Tibial nerve (tissue), 4 donors: ENCODE results near the gene MCRIP1. TPM values are rescaled to one million over a fixed set of nuclear protein-coding genes. Genes with fewer than 3 reads are reported as not detected.
"Not testable (repeated sequence)": the region's sequence is repeated elsewhere in the genome, so short reads cannot be mapped to it uniquely, and the experiment has no call there.

Source experiments
- DNase-seq, 2 donors: peaks; one replicate each; pipeline ENCODE4 v3.0.0-alpha.2; 2019; ENCODE audit warnings: low spot score in 2 of 2
- H3K27ac ChIP-seq, 4 donors: fragments of 200-600 bp; sonication (generic) in 3 of 4; one replicate each; pipeline ENCODE4 v1.5.1; 2017 to 2019; ENCODE audit warnings: mild to moderate bottlenecking in 1 of 4
- H3K27me3 ChIP-seq, 2 donors: fragments of 200-600 bp; sonication (generic) in 1 of 2; one replicate each; pipeline versions ENCODE4 v1.5.1 to v1.6.0; 2017 to 2019
- H3K36me3 ChIP-seq, 3 donors: fragments of 200-600 bp; sonication (generic); one replicate each; pipeline ENCODE4 v1.5.1; 2018 to 2019
- H3K4me1 ChIP-seq, 4 donors: fragments of 200-600 bp; sonication (generic) in 3 of 4; one replicate each; pipeline ENCODE4 v1.5.1; 2017 to 2019
- H3K4me3 ChIP-seq, 4 donors: fragments of 200-600 bp; sonication (generic) in 3 of 4; one replicate each; pipeline ENCODE4 v1.5.1; 2017 to 2019; ENCODE audit warnings: mild to moderate bottlenecking in 1 of 4, moderate library complexity in 1 of 4
- H3K9me3 ChIP-seq, 4 donors: fragments of 200-600 bp; sonication (generic) in 3 of 4; one replicate each; pipeline ENCODE4 v1.5.1; 2017 to 2019
- EP300 ChIP-seq, 2 donors: sonication (generic); formaldehyde crosslinking; IDR thresholded peaks; one replicate each; pipeline ENCODE4 v1.6.1; 2017; ENCODE audit warnings: antibody characterized with exemption in 2 of 2, mild to moderate bottlenecking in 1 of 2
- POLR2A ChIP-seq, 2 donors: fragments of 450-650 bp; IDR thresholded peaks; one replicate each; pipeline ENCODE4 v1.6.1; 2017; ENCODE audit warnings: antibody characterized with exemption in 2 of 2, mild to moderate bottlenecking in 2 of 2, moderate library complexity in 2 of 2
- WGBS, 2 donors: methylation state at CpG; one replicate each; pipeline ENCODE4 v1.1.5; 2018; 5-methylcytosine and 5-hydroxymethylcytosine counted together
- total RNA-seq, 4 donors: library from RNA; depleted of rRNA; stranded (reverse); fragments of >200 nt; gene quantifications; one replicate each; pipeline ENCODE4 v1.1.0, GENCODE V29; 2016
- TF ChIP-seq, protein P1 (sequence below), 5 experiments: fragments of 200-600 bp in 3 of 5; fragments of 450-650 bp in 2 of 5; sonication (generic) in 3 of 5; IDR thresholded peaks; one replicate each; pipeline ENCODE4 v1.5.1; 2016 to 2019; ENCODE audit warnings: antibody characterized with exemption in 5 of 5, mild to moderate bottlenecking in 3 of 5, moderate library complexity in 2 of 5

The MCRIP1 gene
- total RNA-seq, 4 donors from 2014 or later: 78.7 to 105 (median 92.5) TPM

- H3K4me1 ChIP-seq: peaks cover 0 to 10% (median 0%) of the 10 kb centered on the region in 4 donors
- 72 to 73% methylated on average over 26 to 28 of the region's 40 CpGs for WGBS, 2 donors
- no peak for DNase-seq
Observed at GRCh38 chr17:81840826-81841778, 8.0 kb upstream of the MCRIP1 start.

GRCh38 chr17:81840059-81840458, 7.0 kb upstream of the MCRIP1 start:
- H3K36me3 ChIP-seq: peaks cover 2 to 43% (median 19%) of the 10 kb centered on the region in 3 donors
- 90 to 91% methylated on average over 5 of the region's 5 CpGs for WGBS, 2 donors
- not testable (repeated sequence) for H3K9me3 ChIP-seq, H3K27ac ChIP-seq, H3K4me3 ChIP-seq, H3K4me1 ChIP-seq, H3K27me3 ChIP-seq, DNase-seq

More at GRCh38 chr17:81840826-81841778, 8.0 kb upstream of the MCRIP1 start:
- TF ChIP-seq EP300 (IDR thresholded peaks at IDR 0.05) (no peak), POLR2A (IDR thresholded peaks at IDR 0.05) (no peak)
- TF ChIP-seq, protein P1, sequence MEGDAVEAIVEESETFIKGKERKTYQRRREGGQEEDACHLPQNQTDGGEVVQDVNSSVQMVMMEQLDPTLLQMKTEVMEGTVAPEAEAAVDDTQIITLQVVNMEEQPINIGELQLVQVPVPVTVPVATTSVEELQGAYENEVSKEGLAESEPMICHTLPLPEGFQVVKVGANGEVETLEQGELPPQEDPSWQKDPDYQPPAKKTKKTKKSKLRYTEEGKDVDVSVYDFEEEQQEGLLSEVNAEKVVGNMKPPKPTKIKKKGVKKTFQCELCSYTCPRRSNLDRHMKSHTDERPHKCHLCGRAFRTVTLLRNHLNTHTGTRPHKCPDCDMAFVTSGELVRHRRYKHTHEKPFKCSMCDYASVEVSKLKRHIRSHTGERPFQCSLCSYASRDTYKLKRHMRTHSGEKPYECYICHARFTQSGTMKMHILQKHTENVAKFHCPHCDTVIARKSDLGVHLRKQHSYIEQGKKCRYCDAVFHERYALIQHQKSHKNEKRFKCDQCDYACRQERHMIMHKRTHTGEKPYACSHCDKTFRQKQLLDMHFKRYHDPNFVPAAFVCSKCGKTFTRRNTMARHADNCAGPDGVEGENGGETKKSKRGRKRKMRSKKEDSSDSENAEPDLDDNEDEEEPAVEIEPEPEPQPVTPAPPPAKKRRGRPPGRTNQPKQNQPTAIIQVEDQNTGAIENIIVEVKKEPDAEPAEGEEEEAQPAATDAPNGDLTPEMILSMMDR (IDR thresholded peaks at IDR 0.05): no peak
- Histone ChIP-seq H3K27me3 (no peaks in the 10 kb centered on the region), H3K27ac (peak overlapping the region in 1 of 4 donors; percentile 36), H3K36me3 (peaks cover 5 to 53% (median 28%) of the 10 kb centered on the region in 3 donors), H3K9me3 (no peaks in the 10 kb centered on the region), H3K4me3 (no peak overlapping the region)

- Histone ChIP-seq H3K27me3 (no peaks in the 10 kb centered on the region), H3K9me3 (no peaks in the 10 kb centered on the region), H3K4me1 (peaks cover 0 to 14% (median 0%) of the 10 kb centered on the region in 4 donors), H3K4me3 (no peak overlapping the region), H3K36me3 (peaks cover 0 to 35% (median 13%) of the 10 kb centered on the region in 3 donors), H3K27ac (no peak overlapping the region)
- TF ChIP-seq, protein P1 (IDR thresholded peaks at IDR 0.05): no peak
- TF ChIP-seq POLR2A (IDR thresholded peaks at IDR 0.05): no peak
- TF ChIP-seq EP300 (IDR thresholded peaks at IDR 0.05): no peak
- no peak for DNase-seq
- 78 to 81% methylated on average over 15 of the region's 15 CpGs for WGBS, 2 donors
Observed at GRCh38 chr17:81839301-81839700, 6.2 kb upstream of the MCRIP1 start.

DNA sequence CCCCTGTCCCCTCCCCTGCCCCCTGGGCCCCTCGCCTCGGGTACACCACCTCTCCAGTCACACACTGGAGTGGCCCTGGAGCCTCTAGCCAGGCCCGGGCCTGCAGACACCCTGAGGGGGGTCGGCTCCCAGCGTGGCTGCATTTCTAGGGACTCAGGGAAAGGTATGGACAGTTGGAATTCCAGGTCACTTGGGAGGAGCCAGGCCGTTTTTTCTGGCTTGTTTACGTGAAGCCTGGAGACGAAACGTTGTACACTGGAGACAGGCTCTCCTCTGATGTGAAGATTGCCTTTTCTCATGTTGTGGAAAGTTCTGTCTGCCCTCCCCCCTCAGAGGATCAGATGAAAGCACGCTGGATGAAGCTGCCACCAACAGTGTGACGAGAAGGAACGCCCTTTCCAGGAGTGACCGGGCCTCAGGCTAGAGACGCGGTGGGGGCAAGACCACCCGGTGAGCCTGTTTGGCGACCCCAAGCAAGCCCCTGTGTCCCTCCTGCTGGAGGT, 5.7 kb upstream of the MCRIP1 start:
- Histone ChIP-seq H3K4me1 (peaks cover 0 to 19% (median 4%) of the 10 kb centered on the region in 4 donors), H3K27me3 (no peaks in the 10 kb centered on the region), H3K4me3 (no peak overlapping the region), H3K9me3 (no peaks in the 10 kb centered on the region), H3K36me3 (peaks cover 0 to 30% (median 10%) of the 10 kb centered on the region in 3 donors), H3K27ac (no peak overlapping the region)
- WGBS, 2 donors: 51 to 52% methylated on average over 15 to 16 of the region's 17 CpGs
- TF ChIP-seq, protein P1 (IDR thresholded peaks at IDR 0.05): no peak
- TF ChIP-seq POLR2A (IDR thresholded peaks at IDR 0.05): no peak
- TF ChIP-seq EP300 (IDR thresholded peaks at IDR 0.05): no peak
- DNase-seq: no peak

- no peak for DNase-seq
- Histone ChIP-seq H3K36me3 (peaks cover 0 to 19% (median 0%) of the 10 kb centered on the region in 3 donors), H3K4me1 (peaks cover 0 to 16% (median 8%) of the 10 kb centered on the region in 4 donors), H3K4me3 (no peak overlapping the region), H3K9me3 (no peaks in the 10 kb centered on the region), H3K27me3 (no peaks in the 10 kb centered on the region), H3K27ac (no peak overlapping the region)
- TF ChIP-seq, protein P1 (IDR thresholded peaks at IDR 0.05): no peak
- no peak for TF ChIP-seq EP300 (IDR thresholded peaks at IDR 0.05)
- no peak for TF ChIP-seq POLR2A (IDR thresholded peaks at IDR 0.05)
- 66 to 72% methylated on average over 9 of the region's 9 CpGs for WGBS, 2 donors
Observed at GRCh38 chr17:81837641-81838040, 4.5 kb upstream of the MCRIP1 start.
